Mucosa of descending colon (tissue), 3 donors: Measurements from ENCODE around the gene NTM. TPM values are rescaled to one million over a fixed set of nuclear protein-coding genes. Genes with fewer than 3 reads are reported as not detected.

Source experiments
- ATAC-seq: fragments of 200-7000 bp; cut with Tn5 transposase; one replicate; pipeline ENCODE4 v1.9.1; 2020; ENCODE audit warnings: mild to moderate bottlenecking, moderate library complexity
- DNase-seq, 3 donors: peaks; one replicate each; pipeline ENCODE4 v3.0.0-alpha.2; 2020
- H3K36me3 ChIP-seq: fragments of 200-600 bp; one replicate; pipeline ENCODE4 v1.8.0; 2021; ENCODE audit warnings: low read depth, mild to moderate bottlenecking
- H3K4me1 ChIP-seq: fragments of 200-600 bp; one replicate; pipeline ENCODE4 v1.8.0; 2021; ENCODE audit warnings: low read depth, mild to moderate bottlenecking
- H3K4me3 ChIP-seq: fragments of 200-600 bp; one replicate; pipeline ENCODE4 v1.8.0; 2021; ENCODE audit warnings: mild to moderate bottlenecking
- H3K9me3 ChIP-seq: fragments of 200-600 bp; one replicate; pipeline ENCODE4 v1.8.0; 2021; ENCODE audit warnings: mild to moderate bottlenecking
- intact Hi-C, 2 donors: fragments of 100-400 bp; cut with DNase I in 1 of 2; cut with micrococcal nuclease in 1 of 2; formaldehyde crosslinking; loops; one replicate each; pipeline versions ENCODE4 v1.11.0 to v1.11.1; 2022; cut with DNase I, micrococcal nuclease
- total RNA-seq, 3 donors: library from RNA; stranded (reverse); fragmentation: NEBNext Ultra II Directional in 2 of 3; extraction: Animal tissue kit (Norgen Biotek cat#: 25700) in 2 of 3; gene quantifications; one replicate each; pipeline versions ENCODE4 v1.2.1 to v1.2.4, GENCODE V29; 2021 to 2023
- TF ChIP-seq, protein P1 (sequence below): fragments of 200-600 bp; IDR thresholded peaks from one replicate; pipeline ENCODE4 v1.8.0; 2022; ENCODE audit warnings: antibody characterized with exemption, mild to moderate bottlenecking
- donor health status: DM: no; HTN: no; CAD: no; lungs with moderate emphysema.
- donor health status: DM: no; HTN: no; CAD: no.
- donor health status: DM: no; HTN: yes; CAD: no.

The NTM gene
- total RNA-seq, 3 donors from 2014 or later, result 0.64 to 7.7 (median 1.2) TPM

DNA sequence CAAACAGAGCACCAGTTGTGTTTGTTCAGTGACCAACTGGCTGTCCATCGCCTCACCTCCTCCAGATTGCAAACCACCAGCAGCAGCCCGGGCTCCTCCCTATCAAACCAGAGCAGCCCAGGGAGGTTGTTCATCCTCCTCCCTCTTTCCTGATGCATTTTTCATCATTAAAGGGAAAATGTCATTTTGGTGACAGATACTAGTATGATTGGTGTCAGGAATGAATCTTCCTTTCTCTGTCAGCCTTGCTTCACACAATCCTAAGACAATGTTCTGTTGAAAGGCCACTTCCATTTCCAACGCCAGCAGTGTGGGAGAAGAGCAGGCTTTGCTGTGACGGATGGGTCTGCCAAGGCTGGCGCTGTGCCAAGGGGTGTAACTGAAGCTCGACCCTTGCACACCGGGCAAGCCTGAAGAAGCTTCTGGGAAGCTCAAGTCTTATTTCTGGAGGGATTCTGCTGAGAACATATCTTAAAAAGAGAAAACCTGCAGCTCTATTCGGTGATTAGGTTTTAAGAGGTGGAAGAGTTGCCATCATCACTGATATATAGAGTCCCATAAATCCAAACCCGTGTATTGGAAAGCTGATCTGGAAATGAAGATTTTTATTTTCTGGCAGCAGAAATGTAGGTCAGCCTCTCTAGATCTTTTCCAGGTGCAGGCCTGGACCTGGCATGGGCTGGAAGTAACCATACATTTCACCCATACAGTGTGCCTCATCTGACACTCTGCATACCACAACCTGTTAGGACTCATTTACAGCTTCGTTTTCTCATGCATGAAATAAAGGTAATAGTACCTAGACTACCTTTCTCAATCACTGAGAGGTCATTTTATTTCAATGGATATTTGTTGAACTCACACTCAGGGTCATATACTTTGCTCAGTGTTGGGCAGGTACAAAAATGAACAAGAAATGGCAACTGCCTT, 524.5 kb downstream of the NTM start:
- intact Hi-C loops, result no loop called here
- Histone ChIP-seq H3K9me3 (no peaks in the 10 kb centered on the region), H3K4me3 (no peak overlapping the region), H3K36me3 (no peaks in the 10 kb centered on the region), H3K4me1 (no peaks in the 10 kb centered on the region)
- DNase-seq, result no peak
- no peak for ATAC-seq
- TF ChIP-seq, protein P1, sequence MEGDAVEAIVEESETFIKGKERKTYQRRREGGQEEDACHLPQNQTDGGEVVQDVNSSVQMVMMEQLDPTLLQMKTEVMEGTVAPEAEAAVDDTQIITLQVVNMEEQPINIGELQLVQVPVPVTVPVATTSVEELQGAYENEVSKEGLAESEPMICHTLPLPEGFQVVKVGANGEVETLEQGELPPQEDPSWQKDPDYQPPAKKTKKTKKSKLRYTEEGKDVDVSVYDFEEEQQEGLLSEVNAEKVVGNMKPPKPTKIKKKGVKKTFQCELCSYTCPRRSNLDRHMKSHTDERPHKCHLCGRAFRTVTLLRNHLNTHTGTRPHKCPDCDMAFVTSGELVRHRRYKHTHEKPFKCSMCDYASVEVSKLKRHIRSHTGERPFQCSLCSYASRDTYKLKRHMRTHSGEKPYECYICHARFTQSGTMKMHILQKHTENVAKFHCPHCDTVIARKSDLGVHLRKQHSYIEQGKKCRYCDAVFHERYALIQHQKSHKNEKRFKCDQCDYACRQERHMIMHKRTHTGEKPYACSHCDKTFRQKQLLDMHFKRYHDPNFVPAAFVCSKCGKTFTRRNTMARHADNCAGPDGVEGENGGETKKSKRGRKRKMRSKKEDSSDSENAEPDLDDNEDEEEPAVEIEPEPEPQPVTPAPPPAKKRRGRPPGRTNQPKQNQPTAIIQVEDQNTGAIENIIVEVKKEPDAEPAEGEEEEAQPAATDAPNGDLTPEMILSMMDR, result no peak

DNA sequence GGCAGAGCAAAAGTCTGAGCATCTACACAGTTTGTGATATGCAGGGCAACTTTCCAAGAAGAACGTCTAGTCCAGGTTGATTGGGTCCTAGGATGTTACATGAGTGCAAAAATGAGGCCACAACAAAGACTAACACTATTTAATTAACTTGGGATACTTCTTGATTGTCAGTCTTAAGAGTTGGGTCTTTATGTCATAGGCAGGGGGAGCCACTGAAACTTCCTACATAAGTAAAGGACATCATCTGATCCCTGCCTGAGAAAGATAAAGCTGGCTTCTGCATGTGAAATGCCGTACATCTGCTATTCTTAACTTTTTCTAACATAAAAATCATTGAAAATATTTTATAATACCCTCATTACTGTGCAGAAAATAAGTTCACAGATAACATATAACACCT, 525.5 kb downstream of the NTM start:
- no peak for ATAC-seq
- Histone ChIP-seq H3K36me3 (no peaks in the 10 kb centered on the region), H3K4me1 (no peaks in the 10 kb centered on the region), H3K9me3 (no peaks in the 10 kb centered on the region), H3K4me3 (no peak overlapping the region)
- no peak for DNase-seq
- TF ChIP-seq, protein P1, result no peak
- intact Hi-C loops, result no loop called here

DNA sequence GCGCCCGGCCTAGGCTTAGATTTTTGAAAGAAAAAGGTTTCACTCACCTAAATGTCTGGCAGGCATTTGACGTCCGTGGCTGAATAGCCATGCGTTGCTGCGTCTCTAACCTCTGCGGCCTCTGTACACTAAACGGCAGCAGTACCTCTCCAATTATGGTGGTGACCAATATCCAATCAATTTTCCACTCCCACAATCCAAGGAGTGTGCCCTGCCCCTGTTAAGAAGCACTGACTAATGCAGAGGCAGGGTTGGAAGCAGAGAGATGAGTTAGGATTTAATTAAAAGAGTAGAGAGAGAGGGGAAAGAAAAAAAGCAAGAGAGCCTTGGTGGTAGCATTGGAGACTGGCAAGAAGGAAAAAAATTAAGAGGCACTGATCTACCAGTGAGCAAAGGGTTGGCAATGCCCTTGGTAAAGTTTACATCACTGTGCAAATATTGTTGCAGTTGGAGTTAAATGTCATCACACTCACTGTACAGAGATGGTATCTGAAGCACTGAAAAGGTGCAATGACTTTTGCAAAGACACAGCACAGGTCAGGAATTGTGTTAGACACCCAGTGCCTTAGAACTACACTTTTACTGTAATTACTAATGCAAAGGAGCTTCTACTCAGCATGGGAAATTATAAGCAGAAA, 526.7 kb downstream of the NTM start:
- TF ChIP-seq, protein P1, result no peak
- Histone ChIP-seq H3K9me3 (no peaks in the 10 kb centered on the region), H3K4me1 (no peaks in the 10 kb centered on the region), H3K4me3 (no peak overlapping the region), H3K36me3 (no peaks in the 10 kb centered on the region)
- intact Hi-C loops, result no loop called here
- ATAC-seq (no peak), DNase-seq (no peak)

DNA sequence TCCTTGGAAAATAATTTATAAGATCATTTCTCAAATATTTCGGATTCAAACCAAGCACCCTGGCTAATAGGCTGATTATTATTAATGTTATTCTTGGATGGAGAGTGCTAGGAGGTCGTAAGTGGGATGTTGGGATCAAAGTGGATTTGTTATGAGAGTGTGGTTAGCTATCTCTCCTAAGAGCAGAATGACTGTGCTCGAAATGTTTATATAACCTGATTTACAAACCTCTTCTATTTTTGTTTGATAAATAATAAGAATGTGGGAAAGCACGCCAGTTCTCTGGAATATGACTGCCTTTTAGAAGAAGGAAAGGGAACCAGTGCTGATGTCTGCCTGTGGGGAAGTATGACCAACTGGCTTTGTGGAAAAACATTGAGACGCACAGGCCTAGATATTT, 527.5 kb downstream of the NTM start:
- TF ChIP-seq, protein P1, result no peak
- intact Hi-C loops, result no loop called here
- Histone ChIP-seq H3K9me3 (no peaks in the 10 kb centered on the region), H3K4me3 (no peak overlapping the region), H3K4me1 (no peaks in the 10 kb centered on the region), H3K36me3 (no peaks in the 10 kb centered on the region)
- no peak for DNase-seq
- no peak for ATAC-seq

DNA sequence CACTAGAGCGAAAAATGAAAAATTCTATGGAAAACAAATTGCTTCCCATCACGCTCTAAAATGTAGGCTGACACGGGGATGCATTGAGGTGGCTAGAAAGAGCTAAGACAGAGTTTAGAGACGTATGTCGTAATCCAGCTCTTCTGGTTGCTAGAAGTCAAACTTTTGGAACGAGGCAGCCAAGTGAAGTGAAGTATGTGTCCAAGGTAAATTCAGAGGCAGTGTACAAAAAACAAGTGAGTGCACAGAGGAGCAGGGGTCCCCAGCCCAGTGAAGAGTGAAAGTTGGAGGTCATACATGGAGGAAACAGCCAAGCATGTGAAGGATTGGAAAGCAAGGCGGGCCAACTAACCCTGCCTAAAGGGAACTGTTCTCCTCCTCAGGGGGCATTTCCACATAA, 528.5 kb downstream of the NTM start:
- TF ChIP-seq, protein P1, result no peak
- intact Hi-C loops, result no loop called here
- Histone ChIP-seq H3K36me3 (no peaks in the 10 kb centered on the region), H3K9me3 (no peaks in the 10 kb centered on the region), H3K4me1 (no peaks in the 10 kb centered on the region), H3K4me3 (no peak overlapping the region)
- no peak for ATAC-seq
- no peak for DNase-seq
